OCI-LY3 (cell line): ENCODE data around the gene IFNL1.
"Not testable (repeated sequence)": the region's sequence is repeated elsewhere in the genome, so short reads cannot be mapped to it uniquely, and the experiment has no call there.

ENCODE experiments used
- H2AFZ ChIP-seq: fragments of 200-600, 300-600 bp; shearing (Covaris generic); 2 replicates; pipeline ENCODE4 v1.6.0; 2014; ENCODE audit warnings: antibody characterized with exemption, low read depth, low read length
- H3K27ac ChIP-seq: fragments of 200-600, 300-600 bp; sonication (generic); 2 replicates; pipeline ENCODE4 v1.5.1; 2014; ENCODE audit warnings: mild to moderate bottlenecking, low read length, moderate library complexity, mixed read lengths
- H3K27me3 ChIP-seq: fragments of 200-600, 300-600 bp; sonication (generic); 2 replicates; pipeline ENCODE4 v1.6.1; 2014; ENCODE audit warnings: low read depth, low read length, mixed read lengths
- H3K36me3 ChIP-seq: fragments of 200-600, 300-600 bp; sonication (generic); replicated peaks from 2 replicates; pipeline ENCODE3; 2014; ENCODE audit warnings: low read depth, low read length, mixed read lengths
- H3K4me1 ChIP-seq: fragments of 300-600, 200-600 bp; sonication (generic); 2 replicates; pipeline ENCODE4 v1.6.1; 2014; ENCODE audit warnings: low read length, mixed read lengths
- H3K4me2 ChIP-seq: fragments of 200-600, 300-600 bp; sonication (generic); 2 replicates; pipeline ENCODE4 v1.6.1; 2014; ENCODE audit warnings: low read length, mixed read lengths
- H3K4me3 ChIP-seq: fragments of 300-600, 200-600 bp; sonication (generic); 2 replicates; pipeline ENCODE4 v1.5.1; 2014; ENCODE audit warnings: antibody characterized with exemption, mild to moderate bottlenecking, low read length, moderate library complexity
- H3K79me2 ChIP-seq: fragments of 300-600, 200-600 bp; shearing (Covaris generic); 2 replicates; pipeline ENCODE4 v1.6.1; 2014; ENCODE audit warnings: mild to moderate bottlenecking, low read length, mixed read lengths
- H3K9ac ChIP-seq: fragments of 300-600, 200-600 bp; shearing (Covaris generic); 2 replicates; pipeline ENCODE4 v1.6.0; 2014; ENCODE audit warnings: mild to moderate bottlenecking, low read length, moderate library complexity
- H3K9me3 ChIP-seq: fragments of 200-600, 300-600 bp; shearing (Covaris generic); 2 replicates; pipeline ENCODE4 v1.6.1; 2014; ENCODE audit warnings: low read length, mixed read lengths; ENCODE audit not compliant: insufficient read depth
- H4K20me1 ChIP-seq: fragments of 200-600, 300-600 bp; sonication (generic); 2 replicates; pipeline ENCODE4 v1.6.1; 2016; ENCODE audit warnings: low read length, mixed read lengths; ENCODE audit not compliant: insufficient read depth
- EZH2phosphoT487 ChIP-seq: fragments of 200-600 bp; shearing (Covaris generic); IDR thresholded peaks from 2 replicates; pipeline ENCODE4 v1.6.1; 2018; ENCODE audit warnings: antibody characterized with exemption, mixed run types, low read depth
- TF ChIP-seq, protein P1 (sequence below): fragments of 200-600, 300-600 bp; sonication (generic); IDR thresholded peaks from 2 replicates; pipeline ENCODE4 v1.5.1; 2014; ENCODE audit warnings: antibody characterized with exemption, low read length, low read depth

IFNL1 gene

DNA sequence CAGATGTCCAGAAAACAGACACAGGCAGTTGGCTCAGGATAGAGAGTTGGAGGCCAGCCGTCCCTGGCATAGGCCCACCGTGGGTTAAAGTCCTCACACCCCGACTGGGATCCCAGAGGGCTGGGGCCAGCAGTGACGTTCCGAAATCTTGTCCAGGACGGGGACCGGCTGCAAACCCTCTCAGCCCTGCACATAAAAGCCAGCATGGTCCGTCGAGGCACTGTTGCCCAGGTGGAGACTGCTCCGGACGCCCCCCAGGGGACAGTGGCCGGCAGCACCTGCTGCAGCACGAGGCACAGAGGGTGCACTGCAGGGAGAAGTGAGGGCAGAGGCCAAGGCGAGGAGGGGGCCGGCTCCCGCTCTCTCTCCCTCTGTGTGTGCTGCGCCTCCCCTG is 32.3 kb upstream of the IFNL1 start:
- H3K4me1 ChIP-seq = no peaks in the 10 kb centered on the region
- H3K36me3 ChIP-seq = no peaks in the 10 kb centered on the region
- no peaks in the 10 kb centered on the region for H3K9me3 ChIP-seq
- H3K9ac ChIP-seq = no peak overlapping the region
- no peak overlapping the region for H3K4me2 ChIP-seq
- no peaks in the 10 kb centered on the region for H3K27me3 ChIP-seq
- no peaks in the 10 kb centered on the region for H3K79me2 ChIP-seq
- no peak overlapping the region for H2AFZ ChIP-seq
- no peaks in the 10 kb centered on the region for H4K20me1 ChIP-seq
- no peak overlapping the region for H3K4me3 ChIP-seq
- TF ChIP-seq EZH2phosphoT487 = no peak
- TF ChIP-seq, protein P1, sequence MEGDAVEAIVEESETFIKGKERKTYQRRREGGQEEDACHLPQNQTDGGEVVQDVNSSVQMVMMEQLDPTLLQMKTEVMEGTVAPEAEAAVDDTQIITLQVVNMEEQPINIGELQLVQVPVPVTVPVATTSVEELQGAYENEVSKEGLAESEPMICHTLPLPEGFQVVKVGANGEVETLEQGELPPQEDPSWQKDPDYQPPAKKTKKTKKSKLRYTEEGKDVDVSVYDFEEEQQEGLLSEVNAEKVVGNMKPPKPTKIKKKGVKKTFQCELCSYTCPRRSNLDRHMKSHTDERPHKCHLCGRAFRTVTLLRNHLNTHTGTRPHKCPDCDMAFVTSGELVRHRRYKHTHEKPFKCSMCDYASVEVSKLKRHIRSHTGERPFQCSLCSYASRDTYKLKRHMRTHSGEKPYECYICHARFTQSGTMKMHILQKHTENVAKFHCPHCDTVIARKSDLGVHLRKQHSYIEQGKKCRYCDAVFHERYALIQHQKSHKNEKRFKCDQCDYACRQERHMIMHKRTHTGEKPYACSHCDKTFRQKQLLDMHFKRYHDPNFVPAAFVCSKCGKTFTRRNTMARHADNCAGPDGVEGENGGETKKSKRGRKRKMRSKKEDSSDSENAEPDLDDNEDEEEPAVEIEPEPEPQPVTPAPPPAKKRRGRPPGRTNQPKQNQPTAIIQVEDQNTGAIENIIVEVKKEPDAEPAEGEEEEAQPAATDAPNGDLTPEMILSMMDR = no peak
- no peak overlapping the region for H3K27ac ChIP-seq

DNA sequence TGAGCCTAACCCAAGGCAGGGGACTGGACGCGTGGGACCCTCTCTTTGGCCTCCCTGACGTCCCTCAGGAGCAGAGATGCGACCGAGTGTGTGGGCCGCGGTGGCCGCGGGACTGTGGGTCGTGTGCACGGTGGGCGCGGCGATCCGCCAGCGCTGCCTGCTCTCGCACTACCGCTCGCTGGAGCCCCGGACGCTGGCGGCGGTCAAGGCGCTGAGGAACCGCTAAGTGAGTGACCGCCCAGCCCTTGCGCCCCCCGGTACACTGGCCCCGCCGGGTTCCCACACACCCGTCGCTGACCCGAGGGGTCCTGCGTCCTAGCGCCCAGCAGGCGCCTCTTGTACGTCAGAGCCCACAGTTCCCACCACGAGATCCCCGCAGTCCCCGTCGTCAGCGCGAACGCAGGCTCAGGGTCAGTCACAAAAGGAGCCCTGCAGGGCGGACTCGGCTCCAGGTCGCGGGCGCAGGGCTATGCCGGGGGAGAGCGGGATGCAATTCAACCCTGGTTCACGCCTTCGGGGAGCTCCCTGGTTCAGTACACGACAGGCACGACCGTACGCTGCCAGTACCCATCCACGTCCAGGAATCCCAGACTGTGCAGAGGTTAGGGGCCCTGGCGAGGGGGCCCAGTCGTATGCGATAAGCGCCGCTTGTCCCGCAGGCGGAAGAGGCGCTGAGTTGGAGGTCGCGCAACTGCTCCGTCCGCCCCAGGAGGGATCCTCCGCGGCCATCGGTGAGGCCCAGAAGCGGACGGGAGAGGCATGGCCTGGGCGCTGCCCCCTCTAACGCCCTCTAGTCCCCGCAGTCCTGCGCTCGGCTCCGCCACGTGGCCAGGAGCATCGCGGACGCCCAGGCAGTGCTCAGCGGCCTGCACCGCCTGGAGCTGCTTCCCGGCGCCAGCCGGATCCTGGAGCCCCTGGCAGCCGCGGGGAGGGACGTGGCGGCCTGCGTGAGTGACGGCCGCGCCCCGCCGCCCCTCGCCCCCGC is 31.6 kb upstream of the IFNL1 start:
- Histone ChIP-seq H3K27me3 (no peaks in the 10 kb centered on the region), H3K4me2 (no peak overlapping the region), H3K9me3 (no peaks in the 10 kb centered on the region), H3K4me3 (no peak overlapping the region), H4K20me1 (no peaks in the 10 kb centered on the region), H3K36me3 (no peaks in the 10 kb centered on the region), H3K27ac (no peak overlapping the region), H2AFZ (no peak overlapping the region), H3K4me1 (no peaks in the 10 kb centered on the region), H3K9ac (no peak overlapping the region), H3K79me2 (no peaks in the 10 kb centered on the region)
- TF ChIP-seq, protein P1 = no peak

- Histone ChIP-seq H3K27me3 (no peaks in the 10 kb centered on the region), H3K36me3 (no peaks in the 10 kb centered on the region)
Measured at GRCh38 chr19:39265321-39265916, 30.8 kb upstream of the IFNL1 start.

DNA sequence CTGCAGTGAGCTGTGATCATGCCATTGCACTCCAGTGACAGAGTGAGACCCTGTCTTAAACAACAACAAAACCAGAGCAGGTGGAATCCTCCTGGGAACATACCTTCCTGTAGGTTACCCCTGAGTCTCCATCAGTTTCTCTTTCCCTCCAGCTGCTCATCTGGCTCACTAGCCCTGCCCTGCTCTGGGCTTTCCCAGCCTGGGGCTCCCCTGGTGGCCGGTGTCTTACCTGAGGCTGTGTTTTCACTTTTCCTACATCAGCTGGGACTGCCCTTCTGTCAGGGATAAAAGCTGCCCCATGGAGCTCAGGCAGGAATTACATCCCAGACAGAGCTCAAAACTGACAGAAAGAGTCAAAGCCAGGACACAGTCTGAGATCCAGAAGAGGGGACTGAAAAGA is 28.1 kb upstream of the IFNL1 start, which contains the start of gene IFNL2:
Gene IFNL2 (plus strand): TSS at position 312 of the 400 bp plus-strand sequence. CDS start 173 bp downstream, outside the sequence.
- H3K4me3 ChIP-seq, H2AFZ ChIP-seq, H3K4me2 ChIP-seq, H3K4me1 ChIP-seq, H3K36me3 ChIP-seq, H3K27me3 ChIP-seq, H4K20me1 ChIP-seq, H3K9me3 ChIP-seq, H3K79me2 ChIP-seq, H3K27ac ChIP-seq, H3K9ac ChIP-seq: not testable (repeated sequence)

More at GRCh38 chr19:39265321-39265916, 30.8 kb upstream of the IFNL1 start:
- Histone ChIP-seq H3K9ac (no peak overlapping the region), H3K27ac (no peak overlapping the region), H2AFZ (no peak overlapping the region), H3K4me2 (no peak overlapping the region), H4K20me1 (no peaks in the 10 kb centered on the region), H3K9me3 (no peaks in the 10 kb centered on the region), H3K4me1 (no peaks in the 10 kb centered on the region), H3K4me3 (no peak overlapping the region), H3K79me2 (no peaks in the 10 kb centered on the region)
- no peak for TF ChIP-seq EZH2phosphoT487
- TF ChIP-seq, protein P1 = no peak

- H3K27me3 ChIP-seq, H2AFZ ChIP-seq, H3K79me2 ChIP-seq, H3K27ac ChIP-seq, H3K9ac ChIP-seq, H3K4me2 ChIP-seq, H3K36me3 ChIP-seq, H3K4me1 ChIP-seq, H3K4me3 ChIP-seq, H4K20me1 ChIP-seq, H3K9me3 ChIP-seq: not testable (repeated sequence)
Measured at GRCh38 chr19:39268531-39269223, 27.5 kb upstream of the IFNL1 start.

DNA sequence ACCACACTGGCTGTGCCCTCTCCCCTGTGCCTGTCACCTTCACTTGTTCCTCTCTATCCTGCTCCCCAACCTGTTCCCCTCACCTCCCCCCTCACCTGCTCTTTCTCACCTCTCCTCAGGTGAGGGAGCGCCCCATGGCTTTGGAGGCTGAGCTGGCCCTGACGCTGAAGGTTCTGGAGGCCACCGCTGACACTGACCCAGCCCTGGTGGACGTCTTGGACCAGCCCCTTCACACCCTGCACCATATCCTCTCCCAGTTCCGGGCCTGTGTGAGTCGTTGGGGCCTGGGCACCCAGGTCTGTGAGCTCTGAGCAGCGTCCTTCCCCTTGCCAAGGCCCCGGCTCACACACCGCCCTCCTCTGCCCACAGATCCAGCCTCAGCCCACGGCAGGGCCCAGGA is 26.8 kb upstream of the IFNL1 start:
- not testable (repeated sequence) for H3K4me2 ChIP-seq, H3K79me2 ChIP-seq, H3K27me3 ChIP-seq, H4K20me1 ChIP-seq, H3K9ac ChIP-seq, H2AFZ ChIP-seq, H3K4me1 ChIP-seq, H3K27ac ChIP-seq, H3K36me3 ChIP-seq, H3K4me3 ChIP-seq, H3K9me3 ChIP-seq
